Ishikawa (cell line): ENCODE results near the gene EVL.

ENCODE experiments used
- CREB1 ChIP-seq: IDR thresholded peaks from 2 replicates; pipeline ENCODE4 v1.6.1; 2012; ENCODE audit warnings: low read depth
- EP300 ChIP-seq: IDR thresholded peaks from 2 replicates; pipeline ENCODE4 v1.6.1; 2012; ENCODE audit warnings: borderline replicate concordance
- RAD21 ChIP-seq: IDR thresholded peaks from 2 replicates; pipeline ENCODE4 v1.6.1; 2012; ENCODE audit warnings: low read depth
- TEAD4 ChIP-seq: IDR thresholded peaks from 2 replicates; pipeline ENCODE4 v1.6.1; 2012
- ZBTB7A ChIP-seq: IDR thresholded peaks from 2 replicates; pipeline ENCODE4 v1.6.1; 2012; ENCODE audit warnings: low read depth

GRCh38 chr14:100141098-100141497, 75.9 kb downstream of the EVL start:
- TF ChIP-seq CREB1: no peak
- no peak for TF ChIP-seq EP300
- TF ChIP-seq ZBTB7A: no peak
- no peak for TF ChIP-seq TEAD4
- TF ChIP-seq RAD21: no peak
